ENCODE data around the gene RXFP1.

RXFP1 gene

GRCh38 chr4:158540125-158540907, 18.6 kb downstream of the RXFP1 start:
- Histone ChIP-seq H3K27me3 (replicated peaks) (no peaks in the 10 kb centered on the region), H3K27ac (no peak overlapping the region), H3K36me3 (replicated peaks) (no peaks in the 10 kb centered on the region), H3K4me3 (ENCODE audit: low read depth, low read length) (no peak overlapping the region)
- no peak for DNase-seq
- TF ChIP-seq CTCF (IDR thresholded peaks at IDR 0.05; ENCODE audit: low read depth, low read length, missing control alignments), result no peak
- in situ Hi-C loops (cut with HindIII; ENCODE audit: low pct_ligation_motif_present, low sequenced_read_pairs), result no loop called here

GRCh38 chr4:158541506-158541905, 19.8 kb downstream of the RXFP1 start:
- no peaks in the 10 kb centered on the region for H3K27me3 ChIP-seq (replicated peaks)
- in situ Hi-C loops (cut with HindIII; ENCODE audit: low pct_ligation_motif_present, low sequenced_read_pairs), result no loop called here
- no peaks in the 10 kb centered on the region for H3K36me3 ChIP-seq (replicated peaks)
- H3K27ac ChIP-seq, result no peak overlapping the region
- no peak overlapping the region for H3K4me3 ChIP-seq (ENCODE audit: low read depth, low read length)
- no peak for TF ChIP-seq CTCF (IDR thresholded peaks at IDR 0.05; ENCODE audit: low read depth, low read length, missing control alignments)
- DNase-seq, result no peak

- DNase-seq, result no peak
- TF ChIP-seq CTCF (IDR thresholded peaks at IDR 0.05; ENCODE audit: low read depth, low read length, missing control alignments), result no peak
- H3K27ac ChIP-seq, result no peak overlapping the region
- in situ Hi-C loops (cut with HindIII; ENCODE audit: low pct_ligation_motif_present, low sequenced_read_pairs), result no loop called here
- H3K36me3 ChIP-seq (replicated peaks), result no peaks in the 10 kb centered on the region
- H3K27me3 ChIP-seq (replicated peaks), result no peaks in the 10 kb centered on the region
- H3K4me3 ChIP-seq (ENCODE audit: low read depth, low read length), result no peak overlapping the region
Measured at GRCh38 chr4:158543191-158543590, 21.5 kb downstream of the RXFP1 start.

GRCh38 chr4:158544141-158544540, 22.5 kb downstream of the RXFP1 start:
- H3K4me3 ChIP-seq (ENCODE audit: low read depth, low read length), result no peak overlapping the region
- TF ChIP-seq CTCF (IDR thresholded peaks at IDR 0.05; ENCODE audit: low read depth, low read length, missing control alignments), result no peak
- no peaks in the 10 kb centered on the region for H3K27me3 ChIP-seq (replicated peaks)
- no peak overlapping the region for H3K27ac ChIP-seq
- in situ Hi-C loops (cut with HindIII; ENCODE audit: low pct_ligation_motif_present, low sequenced_read_pairs), result no loop called here
- H3K36me3 ChIP-seq (replicated peaks), result no peaks in the 10 kb centered on the region
- DNase-seq, result no peak

GRCh38 chr4:158553364-158553763, 31.7 kb downstream of the RXFP1 start:
- in situ Hi-C loops (cut with HindIII; ENCODE audit: low pct_ligation_motif_present, low sequenced_read_pairs), result no loop called here
- DNase-seq, result no peak
- H3K36me3 ChIP-seq (replicated peaks), result no peaks in the 10 kb centered on the region
- no peak overlapping the region for H3K4me3 ChIP-seq (ENCODE audit: low read depth, low read length)
- H3K27me3 ChIP-seq (replicated peaks), result no peaks in the 10 kb centered on the region
- no peak overlapping the region for H3K27ac ChIP-seq
- TF ChIP-seq CTCF (IDR thresholded peaks at IDR 0.05; ENCODE audit: low read depth, low read length, missing control alignments), result no peak

- Histone ChIP-seq H3K36me3 (replicated peaks) (no peaks in the 10 kb centered on the region), H3K27me3 (replicated peaks) (no peaks in the 10 kb centered on the region), H3K4me3 (ENCODE audit: low read depth, low read length) (no peak overlapping the region), H3K27ac (no peak overlapping the region)
- no peak for DNase-seq
- no peak for TF ChIP-seq CTCF (IDR thresholded peaks at IDR 0.05; ENCODE audit: low read depth, low read length, missing control alignments)
- in situ Hi-C loops (cut with HindIII; ENCODE audit: low pct_ligation_motif_present, low sequenced_read_pairs), result no loop called here
Measured at GRCh38 chr4:158560284-158560683, 38.6 kb downstream of the RXFP1 start.

Data from brain microvascular endothelial cell (primary cell).